K562 (cell line): ENCODE results near the gene KIAA2012.

Experiments used
- CBX1 ChIP-seq: sonication (generic); IDR thresholded peaks from 2 replicates; pipeline ENCODE4 v1.6.1; 2016; ENCODE audit warnings: antibody characterized with exemption, low read depth, mild to moderate bottlenecking
- CREB1 ChIP-seq, 2 experiments: sonication (generic) in 1 of 2; formaldehyde crosslinking in 1 of 2; IDR thresholded peaks; 2 replicates each; pipeline versions ENCODE4 v1.6.1 to v1.8.0; 2012 to 2022; ENCODE audit warnings: inconsistent platforms in 1 of 2, mild to moderate bottlenecking in 1 of 2, missing genetic modification reagents in 1 of 2, moderate library complexity in 1 of 2
- CTCF ChIP-seq, 3 experiments: IDR thresholded peaks in 2 of 3; conservative IDR thresholded peaks in 1 of 3; 2 replicates each; pipeline ENCODE4 v1.5.1; 2011 to 2012; ENCODE audit warnings: low read length in 3 of 3, mild to moderate bottlenecking in 3 of 3, control low read depth in 2 of 3, improper control_type of control experiment in 1 of 3, inconsistent platforms in 1 of 3, low read depth in 1 of 3, mixed read lengths in 1 of 3, moderate library complexity in 1 of 3; ENCODE audit not compliant: insufficient read depth in 2 of 3
- GABPA ChIP-seq: fragments of 200-800 bp; sonication (Bioruptor generic); conservative IDR thresholded peaks from 2 replicates; pipeline ENCODE4 v1.6.1; 2016; ENCODE audit warnings: low read depth, missing genetic modification characterization, missing compliant biosample characterization
- KLF6 ChIP-seq: fragments of 250-450 bp; sonication (Bioruptor Pico); IDR thresholded peaks from 2 replicates; pipeline ENCODE4 v1.4.0; 2020; ENCODE audit warnings: mild to moderate bottlenecking, moderate library complexity, borderline replicate concordance
- POU5F1 ChIP-seq: fragments of 150-350 bp; IDR thresholded peaks from 2 replicates; pipeline ENCODE4 v1.6.1; 2014; ENCODE audit warnings: borderline replicate concordance, low read length, low read depth, mild to moderate bottlenecking; ENCODE audit not compliant: partially characterized antibody
- RAD21 ChIP-seq, 2 experiments: fragments of 250-450 bp in 1 of 2; fragments of 450-650 bp in 1 of 2; sonication (Bioruptor Pico) in 1 of 2; formaldehyde crosslinking in 1 of 2; IDR thresholded peaks in 1 of 2; conservative IDR thresholded peaks in 1 of 2; 2 replicates each; pipeline versions ENCODE4 v1.4.0 to v1.8.0; 2020 to 2022; ENCODE audit warnings: mild to moderate bottlenecking in 2 of 2, moderate library complexity in 1 of 2
- ZBTB17 ChIP-seq: fragments of 450-650 bp; formaldehyde crosslinking; IDR thresholded peaks from 2 replicates; pipeline ENCODE4 v1.4.0; 2020; ENCODE audit warnings: mild to moderate bottlenecking

- no peak for TF ChIP-seq POU5F1
- TF ChIP-seq RAD21 (CRISPR knock-in tag; conservative IDR thresholded peaks at IDR 0.05 in 1 of 2, IDR thresholded peaks at IDR 0.05 in 1 of 2) = no peak
- TF ChIP-seq KLF6 (CRISPR knock-in tag) = no peak
- TF ChIP-seq ZBTB17 (CRISPR knock-in tag) = no peak
- TF ChIP-seq CBX1 = no peak
- no peak for TF ChIP-seq CTCF (IDR thresholded peaks at IDR 0.05 in 2 of 3, conservative IDR thresholded peaks at IDR 0.05 in 1 of 3; ENCODE audit: insufficient read depth in 2 of 3, low read depth in 1 of 3, low read length in 3 of 3)
- TF ChIP-seq GABPA = no peak
- no peak for TF ChIP-seq CREB1 (IDR thresholded peaks at IDR 0.05)
- TF ChIP-seq CREB1 (CRISPR knock-in tag; IDR thresholded peaks at IDR 0.05) = no peak
Observed at GRCh38 chr2:202193305-202193704, 120.2 kb downstream of the KIAA2012 start.
